Smooth muscle cell (in vitro differentiated cells): ENCODE data around the gene PDE4A. TPM values are rescaled to one million over a fixed set of nuclear protein-coding genes. Genes with fewer than 3 reads are reported as not detected.

ENCODE experiments used
- DNase-seq: peaks from one replicate; lab custom pipeline; 2025; ENCODE audit not compliant: unreplicated experiment; lab: John Stamatoyannopoulos, UW
- H2AFZ ChIP-seq: fragments of 200-600 bp; sonication (generic); 2 replicates; pipeline ENCODE4 v1.6.0; 2016; ENCODE audit warnings: antibody characterized with exemption, low read depth, mild to moderate bottlenecking
- H3F3A ChIP-seq: fragments of 200-600 bp; sonication (generic); 2 replicates; pipeline ENCODE4 v1.6.0; 2017; ENCODE audit warnings: antibody characterized with exemption, low read depth
- H3K27ac ChIP-seq: fragments of 200-600 bp; sonication (generic); 2 replicates; pipeline ENCODE4 v1.5.1; 2016; ENCODE audit warnings: low read depth, mild to moderate bottlenecking
- H3K27me3 ChIP-seq: fragments of 200-600 bp; sonication (generic); 2 replicates; pipeline ENCODE4 v1.6.1; 2016; ENCODE audit warnings: low read depth, mild to moderate bottlenecking
- H3K36me3 ChIP-seq: fragments of 200-600 bp; sonication (generic); 2 replicates; pipeline ENCODE4 v1.5.1; 2016; ENCODE audit warnings: low read depth
- H3K4me1 ChIP-seq: fragments of 200-600 bp; sonication (generic); 2 replicates; pipeline ENCODE4 v1.5.1; 2016; ENCODE audit warnings: low read depth
- H3K4me2 ChIP-seq: fragments of 200-600 bp; sonication (generic); 2 replicates; pipeline ENCODE4 v1.6.0; 2016; ENCODE audit warnings: mild to moderate bottlenecking
- H3K4me3 ChIP-seq: fragments of 200-600 bp; sonication (generic); 2 replicates; pipeline ENCODE4 v1.5.1; 2016; ENCODE audit warnings: mild to moderate bottlenecking
- H3K79me2 ChIP-seq: fragments of 200-600 bp; sonication (generic); 2 replicates; pipeline ENCODE4 v1.6.0; 2016; ENCODE audit warnings: low read depth, mild to moderate bottlenecking
- H3K9ac ChIP-seq: fragments of 200-600 bp; sonication (generic); 2 replicates; pipeline ENCODE4 v1.6.0; 2016; ENCODE audit warnings: low read depth
- H3K9me3 ChIP-seq: fragments of 200-600 bp; sonication (generic); replicated peaks from 2 replicates; pipeline ENCODE4 v1.5.1; 2016; ENCODE audit warnings: low read depth
- H4K20me1 ChIP-seq: fragments of 200-600 bp; sonication (generic); 2 replicates; pipeline ENCODE4 v1.6.0; 2016; ENCODE audit warnings: low read depth
- CTCF ChIP-seq: fragments of 200-600 bp; sonication (generic); IDR thresholded peaks from 2 replicates; pipeline ENCODE4 v1.5.1; 2017; ENCODE audit warnings: borderline replicate concordance, mild to moderate bottlenecking, antibody characterized with exemption; ENCODE audit not compliant: insufficient read depth, poor library complexity, severe bottlenecking
- WGBS: methylation state at CpG from one replicate; pipeline ENCODE4 v1.1.7; 2016; ENCODE audit warnings: low lambda C conversion rate; 5-methylcytosine and 5-hydroxymethylcytosine counted together
- polyA plus RNA-seq: library from polyadenylated mRNA; unstranded; fragments of >200 nt; fragmentation: Nextera tagmentation; extraction: Ambion mirVana; gene quantifications from 2 replicates; pipeline ENCODE4 v1.2.1, GENCODE V29; 2016
- total RNA-seq: library from RNA; depleted of rRNA; stranded (reverse); fragments of >200 nt; gene quantifications from 2 replicates; pipeline ENCODE4 v1.2.3, GENCODE V29; 2014

PDE4A gene
- total and polyA plus RNA-seq, 2 experiments from 2014 or later = 2.7 to 16.4 TPM

- H3K4me1 ChIP-seq = peaks cover 7% of the 10 kb centered on the region
- H3K79me2 ChIP-seq = no peaks in the 10 kb centered on the region
- H2AFZ ChIP-seq = peak overlapping the region; percentile 62
- TF ChIP-seq CTCF = no peak
- no peaks in the 10 kb centered on the region for H3K9me3 ChIP-seq
- H3K27me3 ChIP-seq = no peaks in the 10 kb centered on the region
- no peaks in the 10 kb centered on the region for H3F3A ChIP-seq
- H3K9ac ChIP-seq = no peak overlapping the region
- H4K20me1 ChIP-seq = peaks cover 13% of the 10 kb centered on the region
- whole genome bisulfite sequencing = 1% methylated on average over 7 of the region's 64 CpGs
- peak; percentile 56 for DNase-seq
- no peak overlapping the region for H3K27ac ChIP-seq
- H3K4me3 ChIP-seq = peak overlapping the region; percentile 57
- peak overlapping the region; percentile 84 for H3K4me2 ChIP-seq
- no peaks in the 10 kb centered on the region for H3K36me3 ChIP-seq
These were observed 11.8 kb downstream of the PDE4A start for GRCh38 chr19:10431943-10432735.

- no peak overlapping the region for H3K9ac ChIP-seq
- no peak for TF ChIP-seq CTCF
- no peaks in the 10 kb centered on the region for H3K36me3 ChIP-seq
- WGBS = 96% methylated on average over 2 of the region's 2 CpGs
- no peak overlapping the region for H3K27ac ChIP-seq
- no peaks in the 10 kb centered on the region for H3F3A ChIP-seq
- DNase-seq = no peak
- H3K27me3 ChIP-seq = no peaks in the 10 kb centered on the region
- H3K79me2 ChIP-seq = no peaks in the 10 kb centered on the region
- peak overlapping the region; percentile 57 for H3K4me3 ChIP-seq
- H4K20me1 ChIP-seq = peaks cover 13% of the 10 kb centered on the region
- peaks cover 7% of the 10 kb centered on the region for H3K4me1 ChIP-seq
- no peak overlapping the region for H2AFZ ChIP-seq
- peak overlapping the region; percentile 84 for H3K4me2 ChIP-seq
- no peaks in the 10 kb centered on the region for H3K9me3 ChIP-seq
These were observed 12.4 kb downstream of the PDE4A start for GRCh38 chr19:10432736-10433130.

DNA sequence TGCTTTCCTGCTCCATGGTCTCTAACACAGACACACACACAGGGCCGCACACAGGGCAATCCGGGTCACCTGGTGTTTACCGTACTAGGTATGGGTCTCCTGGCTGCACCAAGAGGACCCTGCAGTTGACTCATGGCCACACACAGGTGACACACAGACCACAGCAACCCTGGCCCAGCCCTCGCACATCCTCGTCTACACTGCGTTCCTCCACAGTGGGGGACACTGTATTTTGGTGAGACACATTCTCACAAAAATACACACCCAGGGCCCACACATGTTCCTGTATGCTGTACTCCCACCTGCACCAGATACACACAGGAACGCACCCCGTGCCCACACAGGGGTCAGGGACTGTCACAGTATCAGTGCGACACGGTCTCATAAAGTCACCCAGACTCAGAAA, 12.8 kb downstream of the PDE4A start:
- Histone ChIP-seq H3K9ac (no peak overlapping the region), H3K9me3 (no peaks in the 10 kb centered on the region), H2AFZ (no peak overlapping the region), H4K20me1 (peaks cover 13% of the 10 kb centered on the region), H3K4me3 (no peak overlapping the region), H3K27me3 (no peaks in the 10 kb centered on the region), H3K4me2 (no peak overlapping the region), H3K36me3 (no peaks in the 10 kb centered on the region), H3K79me2 (no peaks in the 10 kb centered on the region), H3K27ac (no peak overlapping the region), H3F3A (no peaks in the 10 kb centered on the region), H3K4me1 (peaks cover 7% of the 10 kb centered on the region)
- no peak for DNase-seq
- WGBS = 96% methylated on average over 10 of the region's 10 CpGs
- no peak for TF ChIP-seq CTCF

DNA sequence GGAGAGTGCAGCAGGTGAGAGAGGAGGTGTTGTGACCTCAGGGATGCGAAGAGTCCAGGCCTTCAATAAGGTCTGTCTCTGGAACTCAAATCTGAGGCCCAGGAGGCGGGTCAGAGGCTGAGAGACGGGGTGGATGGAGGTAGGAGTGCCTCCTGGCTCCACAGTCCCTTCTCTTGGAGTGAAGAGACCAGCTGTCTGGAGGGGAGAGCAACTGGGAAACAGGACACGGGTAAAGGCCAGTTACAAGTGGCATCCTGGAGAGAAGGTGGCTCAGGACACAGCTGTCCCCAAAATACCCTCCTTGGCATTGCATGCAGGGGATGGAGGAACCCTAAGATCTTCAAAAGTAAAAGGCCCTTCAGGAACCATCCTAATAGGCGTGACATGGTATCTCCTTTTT, 19.2 kb downstream of the PDE4A start:
- WGBS = 95% methylated on average over 5 of the region's 5 CpGs
- TF ChIP-seq CTCF = no peak

More for the DNA sequence above, 19.2 kb downstream of the PDE4A start:
- Histone ChIP-seq H3F3A (no peaks in the 10 kb centered on the region), H3K4me1 (no peaks in the 10 kb centered on the region), H3K4me3 (no peak overlapping the region), H3K4me2 (no peak overlapping the region), H4K20me1 (peaks cover 12% of the 10 kb centered on the region), H2AFZ (no peak overlapping the region), H3K79me2 (no peaks in the 10 kb centered on the region), H3K27me3 (no peaks in the 10 kb centered on the region), H3K9me3 (no peaks in the 10 kb centered on the region), H3K36me3 (no peaks in the 10 kb centered on the region), H3K27ac (no peak overlapping the region), H3K9ac (no peak overlapping the region)
- no peak for DNase-seq
